Bronchial epithelial cell (primary cell): Measurements from ENCODE around the gene PPIP5K1. TPM values are rescaled to one million over a fixed set of nuclear protein-coding genes. Genes with fewer than 3 reads are reported as not detected.

Experiments used
- DNase-seq: peaks from one replicate; pipeline ENCODE4 v3.0.0-alpha.2; 2010; ENCODE audit warnings: low read depth
- FAIRE-seq: peaks from 2 replicates; lab custom pipeline; 2011; peaks lifted over from hg19 to GRCh38; lab: Jason Lieb, UNC
- H3K27me3 ChIP-seq: 2 replicates; pipeline ENCODE4 v1.5.1; 2011; ENCODE audit warnings: low read length; ENCODE audit not compliant: control insufficient read depth, insufficient read depth
- H3K36me3 ChIP-seq: 2 replicates; pipeline ENCODE4 v1.5.1; 2011; ENCODE audit warnings: low read length; ENCODE audit not compliant: control insufficient read depth, insufficient read depth
- H3K4me3 ChIP-seq: 2 replicates; pipeline ENCODE4 v1.5.1; 2011; ENCODE audit warnings: mild to moderate bottlenecking, low read depth, low read length, control low read depth
- total RNA-seq: library from RNA; depleted of rRNA; stranded (reverse); fragments of >200 nt; gene quantifications from 2 replicates; pipeline ENCODE4 v1.2.1, GENCODE V29; 2014
- TF ChIP-seq, protein P1 (sequence below): IDR thresholded peaks from 2 replicates; pipeline ENCODE4 v1.5.1; 2011; ENCODE audit warnings: mild to moderate bottlenecking, moderate library complexity, low read length, control low read depth, inconsistent platforms; ENCODE audit not compliant: insufficient read depth, severe bottlenecking

Gene PPIP5K1
- total RNA-seq, 1 donor from 2014 or later = 46.1 TPM

DNA sequence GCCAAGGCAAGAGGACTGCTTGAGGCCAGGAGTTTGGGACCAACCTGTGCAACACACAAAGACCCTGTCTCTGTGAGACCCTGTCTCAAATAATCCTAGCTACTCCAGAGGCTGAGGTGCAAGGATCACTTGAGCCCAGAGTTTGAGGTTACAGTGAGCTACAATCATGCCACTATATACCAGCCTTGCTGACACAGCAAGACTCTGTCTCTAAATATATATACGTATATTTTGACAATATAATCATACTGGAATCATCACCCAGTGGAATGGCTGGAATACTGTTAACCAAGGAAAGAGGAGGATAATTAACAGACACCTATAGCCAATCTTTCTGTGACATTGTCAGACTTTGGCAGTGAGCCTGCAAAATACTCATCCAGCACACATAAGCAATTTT, 81.6 kb downstream of the PPIP5K1 start:
- Histone ChIP-seq H3K4me3 (no peak overlapping the region), H3K36me3 (no peaks in the 10 kb centered on the region), H3K27me3 (no peaks in the 10 kb centered on the region)
- DNase-seq = no peak
- no peak for FAIRE-seq
- TF ChIP-seq, protein P1, sequence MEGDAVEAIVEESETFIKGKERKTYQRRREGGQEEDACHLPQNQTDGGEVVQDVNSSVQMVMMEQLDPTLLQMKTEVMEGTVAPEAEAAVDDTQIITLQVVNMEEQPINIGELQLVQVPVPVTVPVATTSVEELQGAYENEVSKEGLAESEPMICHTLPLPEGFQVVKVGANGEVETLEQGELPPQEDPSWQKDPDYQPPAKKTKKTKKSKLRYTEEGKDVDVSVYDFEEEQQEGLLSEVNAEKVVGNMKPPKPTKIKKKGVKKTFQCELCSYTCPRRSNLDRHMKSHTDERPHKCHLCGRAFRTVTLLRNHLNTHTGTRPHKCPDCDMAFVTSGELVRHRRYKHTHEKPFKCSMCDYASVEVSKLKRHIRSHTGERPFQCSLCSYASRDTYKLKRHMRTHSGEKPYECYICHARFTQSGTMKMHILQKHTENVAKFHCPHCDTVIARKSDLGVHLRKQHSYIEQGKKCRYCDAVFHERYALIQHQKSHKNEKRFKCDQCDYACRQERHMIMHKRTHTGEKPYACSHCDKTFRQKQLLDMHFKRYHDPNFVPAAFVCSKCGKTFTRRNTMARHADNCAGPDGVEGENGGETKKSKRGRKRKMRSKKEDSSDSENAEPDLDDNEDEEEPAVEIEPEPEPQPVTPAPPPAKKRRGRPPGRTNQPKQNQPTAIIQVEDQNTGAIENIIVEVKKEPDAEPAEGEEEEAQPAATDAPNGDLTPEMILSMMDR = no peak

DNA sequence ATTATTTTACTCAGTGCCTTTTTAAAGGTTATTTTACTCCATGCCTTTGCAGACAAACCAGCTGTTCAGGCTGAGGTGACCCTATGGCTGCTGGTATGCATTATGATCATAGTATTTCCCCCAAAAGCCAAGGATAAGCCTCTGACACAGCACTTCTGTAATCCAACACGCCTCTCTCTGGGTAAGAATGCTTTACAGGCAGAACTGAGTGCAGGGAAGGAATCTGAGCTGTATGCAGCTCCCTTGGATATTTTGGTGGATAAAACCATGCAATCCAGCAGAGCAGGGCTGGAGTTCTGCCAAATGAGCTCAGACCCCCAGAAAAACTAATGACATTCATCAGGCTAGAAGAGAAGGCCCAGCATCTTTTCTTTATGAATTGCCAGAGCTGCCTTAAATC, 84.3 kb downstream of the PPIP5K1 start:
- DNase-seq (no peak), FAIRE-seq (no peak)
- H3K27me3 ChIP-seq = no peaks in the 10 kb centered on the region
- H3K4me3 ChIP-seq = no peak overlapping the region
- H3K36me3 ChIP-seq = no peaks in the 10 kb centered on the region
- TF ChIP-seq, protein P1 = no peak

GRCh38 chr15:43499635-43500034, 90.4 kb downstream of the PPIP5K1 start:
- no peaks in the 10 kb centered on the region for H3K36me3 ChIP-seq
- TF ChIP-seq, protein P1 = no peak
- DNase-seq (no peak), FAIRE-seq (no peak)
- no peak overlapping the region for H3K4me3 ChIP-seq
- H3K27me3 ChIP-seq = no peaks in the 10 kb centered on the region

DNA sequence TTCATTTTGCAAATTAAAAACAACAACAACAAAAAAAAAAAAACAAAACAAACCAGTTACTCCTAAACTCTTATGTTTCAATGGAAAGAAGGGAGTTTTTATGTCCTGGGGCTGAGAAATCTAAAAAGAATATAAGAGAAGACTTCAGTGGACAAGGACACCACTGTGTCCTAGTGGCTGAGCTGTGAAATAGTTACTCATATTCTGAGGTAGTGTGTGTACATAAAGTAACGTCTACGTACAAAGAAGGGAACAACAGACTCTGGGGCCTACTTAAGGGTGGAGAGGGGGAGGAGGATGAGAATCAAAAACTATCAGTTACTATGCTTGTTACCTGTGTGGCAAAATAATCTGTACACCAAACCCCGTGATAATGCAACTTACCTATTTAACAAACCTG, 91.0 kb downstream of the PPIP5K1 start:
- TF ChIP-seq, protein P1 = no peak
- Histone ChIP-seq H3K4me3 (no peak overlapping the region), H3K36me3 (no peaks in the 10 kb centered on the region), H3K27me3 (no peaks in the 10 kb centered on the region)
- DNase-seq (no peak), FAIRE-seq (no peak)

- Histone ChIP-seq H3K4me3 (peak overlapping the region; percentile 69), H3K27me3 (no peaks in the 10 kb centered on the region), H3K36me3 (no peaks in the 10 kb centered on the region)
- TF ChIP-seq, protein P1 = no peak
- DNase-seq (no peak), FAIRE-seq (no peak)
Measured at GRCh38 chr15:43493703-43494472, 96.1 kb downstream of the PPIP5K1 start.
